GM10266 (cell line): ENCODE measurements around the gene SLC8A1.

Experiments used
- DNase-seq: peaks from one replicate; pipeline ENCODE4 v3.0.0; 2012; ENCODE audit errors: extremely low spot score
- TF ChIP-seq, protein P1 (sequence below): IDR thresholded peaks from 2 replicates; pipeline ENCODE4 v1.5.1; 2012; ENCODE audit warnings: mild to moderate bottlenecking, low read depth; ENCODE audit not compliant: control insufficient read depth, insufficient read depth; ENCODE audit errors: missing control alignments

SLC8A1 gene

DNA sequence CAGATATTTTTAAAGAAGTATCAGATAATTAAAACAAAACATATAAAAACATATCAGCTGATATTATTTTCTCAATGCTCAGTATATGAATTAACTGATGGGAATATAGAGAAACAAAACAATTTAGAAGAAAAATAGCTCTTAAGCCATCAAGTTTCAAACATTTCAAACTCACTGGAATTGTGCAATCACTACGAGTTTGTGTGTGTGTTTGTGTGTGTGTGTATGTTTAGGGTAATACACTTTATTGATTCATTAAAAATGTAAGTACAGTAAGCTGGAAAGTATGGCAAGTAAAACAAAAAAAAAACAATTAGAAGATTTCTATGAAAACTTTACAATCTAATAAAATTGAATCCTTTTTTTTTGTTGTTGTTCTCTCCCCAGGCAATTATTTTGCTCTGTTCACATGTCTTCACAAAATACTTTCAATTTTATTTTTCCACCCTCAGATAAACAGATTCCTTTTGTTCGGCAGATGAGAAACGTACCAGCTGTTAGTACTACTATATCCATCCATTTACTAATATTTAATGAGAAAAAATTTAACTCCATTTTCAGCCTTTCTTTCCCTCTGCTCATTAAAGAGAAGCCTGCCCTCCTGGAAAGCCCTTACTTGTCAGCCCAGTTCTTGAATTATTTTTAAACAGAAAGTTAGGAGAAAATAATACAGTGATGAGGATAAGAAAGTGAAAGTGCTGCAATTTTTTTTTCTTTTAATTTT is 87.6 kb downstream of the SLC8A1 start:
- TF ChIP-seq, protein P1, sequence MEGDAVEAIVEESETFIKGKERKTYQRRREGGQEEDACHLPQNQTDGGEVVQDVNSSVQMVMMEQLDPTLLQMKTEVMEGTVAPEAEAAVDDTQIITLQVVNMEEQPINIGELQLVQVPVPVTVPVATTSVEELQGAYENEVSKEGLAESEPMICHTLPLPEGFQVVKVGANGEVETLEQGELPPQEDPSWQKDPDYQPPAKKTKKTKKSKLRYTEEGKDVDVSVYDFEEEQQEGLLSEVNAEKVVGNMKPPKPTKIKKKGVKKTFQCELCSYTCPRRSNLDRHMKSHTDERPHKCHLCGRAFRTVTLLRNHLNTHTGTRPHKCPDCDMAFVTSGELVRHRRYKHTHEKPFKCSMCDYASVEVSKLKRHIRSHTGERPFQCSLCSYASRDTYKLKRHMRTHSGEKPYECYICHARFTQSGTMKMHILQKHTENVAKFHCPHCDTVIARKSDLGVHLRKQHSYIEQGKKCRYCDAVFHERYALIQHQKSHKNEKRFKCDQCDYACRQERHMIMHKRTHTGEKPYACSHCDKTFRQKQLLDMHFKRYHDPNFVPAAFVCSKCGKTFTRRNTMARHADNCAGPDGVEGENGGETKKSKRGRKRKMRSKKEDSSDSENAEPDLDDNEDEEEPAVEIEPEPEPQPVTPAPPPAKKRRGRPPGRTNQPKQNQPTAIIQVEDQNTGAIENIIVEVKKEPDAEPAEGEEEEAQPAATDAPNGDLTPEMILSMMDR, result no peak
- DNase-seq, result no peak

DNA sequence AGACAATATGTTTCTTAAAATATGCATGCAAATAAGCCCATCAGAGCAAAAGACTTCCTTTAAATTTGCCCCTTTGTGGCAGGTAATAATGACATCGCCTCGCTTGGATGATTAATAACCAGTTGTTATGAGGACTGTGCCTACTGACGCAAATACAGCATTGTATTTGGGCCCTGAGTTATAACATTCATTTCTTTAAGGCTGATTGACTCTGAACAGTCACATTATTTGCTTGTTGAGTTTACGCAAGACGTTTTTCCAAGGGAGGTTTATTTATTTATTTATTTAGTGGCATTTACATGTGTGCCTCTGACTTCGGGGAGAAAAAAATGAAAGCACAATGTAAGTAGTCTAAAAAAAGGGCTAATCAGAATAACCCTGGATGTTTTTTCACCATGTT is 88.3 kb downstream of the SLC8A1 start:
- DNase-seq, result no peak
- TF ChIP-seq, protein P1, result no peak

GRCh38 chr2:40363231-40363630 is 88.7 kb downstream of the SLC8A1 start:
- TF ChIP-seq, protein P1, result no peak
- no peak for DNase-seq

GRCh38 chr2:40361478-40361877 is 90.4 kb downstream of the SLC8A1 start:
- TF ChIP-seq, protein P1, result no peak
- DNase-seq, result no peak

DNA sequence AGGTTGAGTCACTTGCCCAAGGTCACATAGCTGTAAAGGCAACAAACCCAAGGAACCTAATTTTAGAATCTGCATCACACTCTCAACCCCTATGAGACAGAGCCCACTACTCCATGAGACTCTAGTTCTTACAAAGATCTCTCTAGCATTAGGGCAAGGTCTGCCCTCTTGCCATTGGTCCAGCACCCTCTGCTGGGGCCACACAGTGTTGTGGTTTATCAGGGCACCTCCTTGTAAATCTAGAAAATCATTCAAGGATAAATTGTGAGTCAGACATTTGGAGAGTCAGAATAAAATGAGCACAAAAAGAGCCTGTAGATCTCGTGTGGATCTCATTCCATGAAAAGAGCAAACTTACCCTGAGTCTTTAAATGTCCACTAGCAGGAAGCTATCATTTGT is 91.2 kb downstream of the SLC8A1 start:
- no peak for DNase-seq
- TF ChIP-seq, protein P1, result no peak

DNA sequence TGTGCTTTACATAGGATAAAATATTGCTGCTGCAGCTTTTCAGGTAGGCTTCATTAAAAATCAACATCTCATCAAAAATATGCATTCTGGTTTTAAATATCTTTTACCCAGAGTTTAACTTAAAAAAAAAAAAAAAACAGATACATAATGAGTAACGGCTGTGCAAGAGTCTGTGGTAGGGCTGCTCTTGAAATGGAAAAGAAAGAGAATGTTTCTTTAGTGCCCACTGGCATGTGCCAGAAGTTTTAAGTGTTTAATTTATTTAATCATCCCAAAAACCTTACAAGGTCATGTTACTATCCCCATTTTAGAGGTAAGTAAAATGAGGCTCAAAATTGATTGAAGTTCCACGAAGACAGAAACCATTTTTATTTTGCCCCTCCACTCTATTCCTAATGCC is 92.1 kb downstream of the SLC8A1 start:
- DNase-seq, result no peak
- TF ChIP-seq, protein P1, result no peak

DNA sequence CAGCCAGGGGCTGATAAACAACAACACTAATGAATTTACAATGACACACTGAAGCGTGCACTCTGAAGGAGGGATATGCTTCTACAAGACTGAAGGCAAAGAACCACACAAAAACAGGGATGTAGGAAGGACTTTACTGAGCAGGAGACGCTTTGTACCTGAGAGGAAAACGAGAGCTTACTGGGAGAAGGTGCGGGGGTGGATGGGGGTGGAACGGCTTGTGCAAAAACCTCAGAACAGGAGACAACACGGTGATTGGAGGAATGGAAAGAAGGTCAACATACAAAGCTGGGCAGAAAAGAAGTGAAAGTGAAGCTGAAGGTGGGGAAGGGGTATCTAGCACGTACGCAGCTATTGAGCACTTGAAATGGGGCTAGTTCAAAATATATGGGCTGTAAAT is 93.1 kb downstream of the SLC8A1 start:
- no peak for DNase-seq
- TF ChIP-seq, protein P1, result no peak
